Natural killer cell (primary cell): Measurements from ENCODE around the gene AGPAT1. TPM values are rescaled to one million over a fixed set of nuclear protein-coding genes. Genes with fewer than 3 reads are reported as not detected.

Source experiments
- ATAC-seq, 3 donors: fragments of 150-1000 bp in 2 of 3; fragments of 200-7000 bp in 1 of 3; cut with Tn5 transposase; 1 replicate in 1 of 3; 2 replicates in 2 of 3; pipeline ENCODE4 v1.10.0; 2021; ENCODE audit warnings: mild to moderate bottlenecking in 2 of 3, moderate library complexity in 2 of 3
- DNase-seq, 2 donors: peaks; one replicate each; pipeline versions ENCODE4 v3.0.0 to v3.0.0-alpha.2; 2013 to 2021; ENCODE audit warnings: mixed read lengths in 1 of 2
- H3K27ac ChIP-seq: one replicate; pipeline ENCODE4 v1.5.1; 2013; ENCODE audit warnings: mild to moderate bottlenecking, low read length
- H3K27me3 ChIP-seq: one replicate; pipeline ENCODE4 v1.6.1; 2013; ENCODE audit warnings: low read length; ENCODE audit not compliant: control insufficient read depth, insufficient read depth
- H3K36me3 ChIP-seq: one replicate; pipeline ENCODE4 v1.6.1; 2013; ENCODE audit warnings: low read length; ENCODE audit not compliant: control insufficient read depth, insufficient read depth
- H3K4me1 ChIP-seq: one replicate; pipeline ENCODE4 v1.6.1; 2013; ENCODE audit warnings: low read length; ENCODE audit not compliant: control insufficient read depth, insufficient read depth
- H3K4me3 ChIP-seq: one replicate; pipeline ENCODE4 v1.5.1; 2013; ENCODE audit warnings: low read length
- H3K9me3 ChIP-seq: one replicate; pipeline ENCODE4 v1.6.1; 2013; ENCODE audit warnings: low read length; ENCODE audit not compliant: control insufficient read depth, insufficient read depth
- H3K27ac Mint-ChIP-seq, 2 donors: one replicate each; pipeline ENCODE4 v1.8.0; 2022; ENCODE audit warnings: mild to moderate bottlenecking in 2 of 2, mixed read lengths in 2 of 2, moderate library complexity in 1 of 2
- H3K27me3 Mint-ChIP-seq, 2 donors: one replicate each; pipeline ENCODE4 v1.8.0; 2022; ENCODE audit warnings: low read depth in 2 of 2, mixed read lengths in 2 of 2
- H3K36me3 Mint-ChIP-seq: one replicate; pipeline ENCODE4 v1.8.0; 2022; ENCODE audit warnings: mixed read lengths
- H3K4me1 Mint-ChIP-seq, 2 donors: one replicate each; pipeline ENCODE4 v1.8.0; 2022; ENCODE audit warnings: mixed read lengths in 2 of 2
- H3K4me3 Mint-ChIP-seq: one replicate; pipeline ENCODE4 v1.8.0; 2022; ENCODE audit warnings: mild to moderate bottlenecking, moderate library complexity, mixed read lengths
- H3K9me3 Mint-ChIP-seq, 2 donors: one replicate each; pipeline ENCODE4 v1.8.0; 2022; ENCODE audit warnings: mixed read lengths in 2 of 2
- CTCF ChIP-seq: fragments of 200-600 bp; IDR thresholded peaks from one replicate; pipeline ENCODE4 v1.8.0; 2022; ENCODE audit warnings: antibody characterized with exemption
- WGBS: methylation state at CpG from one replicate; pipeline ENCODE4 v1.1.7; 2013; ENCODE audit warnings: missing lambda C conversion rate; ENCODE audit not compliant: insufficient coverage; 5-methylcytosine and 5-hydroxymethylcytosine counted together
- intact Hi-C: fragments of 100-400 bp; cut with micrococcal nuclease; formaldehyde crosslinking; loops from one replicate; pipeline ENCODE4 v1.14.2; 2022
- total RNA-seq, 4 donors: library from RNA; stranded (reverse); fragments of 120-200 nt in 1 of 4; gene quantifications; one replicate each; pipeline versions ENCODE4 v1.2.3 to v1.2.4, GENCODE V29; 2013 to 2022

Gene AGPAT1
- total RNA-seq, 3 donors from 2014 or later (not counting 1 experiment from before 2014, with no cell fraction given): 29.5 to 31.9 (median 31.2) TPM

- intact Hi-C loops: loop anchor here (10.0 kb wide), 1 partner anchor 510 kb away; the partner anchor contains the start of genes C6orf47, CSNK2B, GPANK1 and LY6G5B
- Mint-ChIP-seq H3K27ac (no peak overlapping the region), H3K9me3 (no peaks in the 10 kb centered on the region), H3K36me3 (no peaks in the 10 kb centered on the region), H3K4me3 (peak overlapping the region; percentile 97), H3K4me1 (peaks cover 54 to 71% of the 10 kb centered on the region in 2 donors), H3K27me3 (no peaks in the 10 kb centered on the region)
- no peak for TF ChIP-seq CTCF
- no peak overlapping the region for H3K27ac ChIP-seq
- no peaks in the 10 kb centered on the region for H3K27me3 ChIP-seq
- DNase-seq (no peak), ATAC-seq (no peak)
- 100% methylated on average over 1 of the region's 1 CpG for WGBS
- no peak overlapping the region for H3K4me3 ChIP-seq
- H3K36me3 ChIP-seq: peaks cover 16% of the 10 kb centered on the region
- H3K9me3 ChIP-seq: no peaks in the 10 kb centered on the region
- H3K4me1 ChIP-seq: peaks cover 34% of the 10 kb centered on the region
Measured at GRCh38 chr6:32174416-32174815, 1.5 kb downstream of the AGPAT1 start.

GRCh38 chr6:32173051-32173727, 2.7 kb downstream of the AGPAT1 start:
- Histone ChIP-seq H3K27ac (no peak overlapping the region), H3K4me3 (no peak overlapping the region), H3K36me3 (peaks cover 23% of the 10 kb centered on the region), H3K27me3 (no peaks in the 10 kb centered on the region), H3K9me3 (no peaks in the 10 kb centered on the region), H3K4me1 (peaks cover 25% of the 10 kb centered on the region)
- peaks cover 42 to 59% of the 10 kb centered on the region in 2 donors for H3K4me1 Mint-ChIP-seq
- H3K27me3 Mint-ChIP-seq: no peaks in the 10 kb centered on the region
- no peaks in the 10 kb centered on the region for H3K36me3 Mint-ChIP-seq
- WGBS: 73% methylated on average over 4 of the region's 4 CpGs
- H3K4me3 Mint-ChIP-seq: no peak overlapping the region
- no peaks in the 10 kb centered on the region for H3K9me3 Mint-ChIP-seq
- no peak overlapping the region for H3K27ac Mint-ChIP-seq
- no peak for DNase-seq
- no peak for ATAC-seq
- TF ChIP-seq CTCF: no peak
- intact Hi-C loops: loop anchor here (10.0 kb wide), 1 partner anchor 508 kb away; the partner anchor contains the start of genes C6orf47, CSNK2B, GPANK1 and LY6G5B

DNA sequence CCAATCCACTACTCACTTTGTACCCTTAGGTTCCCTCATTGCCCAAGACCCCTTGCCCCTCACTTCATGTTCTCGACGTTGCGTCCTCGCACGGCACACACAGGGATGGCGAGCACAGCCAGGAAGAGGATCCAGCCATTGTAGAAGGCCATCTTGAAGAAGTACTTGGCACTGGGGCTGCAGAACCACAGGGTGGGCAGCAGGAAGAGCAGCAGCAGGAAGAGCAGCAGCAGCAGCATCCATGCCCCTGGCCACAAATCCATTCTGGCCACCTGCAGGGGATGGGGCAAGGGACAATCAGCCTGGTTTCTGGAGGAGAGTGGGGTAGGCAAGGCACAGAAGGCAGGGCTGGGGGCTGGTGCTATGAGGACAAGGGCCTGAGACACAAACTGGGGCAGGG, 4.7 kb downstream of the AGPAT1 start:
- Mint-ChIP-seq H3K4me1 (peaks cover 23 to 40% of the 10 kb centered on the region in 2 donors), H3K27me3 (no peaks in the 10 kb centered on the region), H3K4me3 (no peak overlapping the region), H3K9me3 (no peaks in the 10 kb centered on the region), H3K36me3 (no peaks in the 10 kb centered on the region), H3K27ac (no peak overlapping the region)
- TF ChIP-seq CTCF: no peak
- peaks cover 10% of the 10 kb centered on the region for H3K4me1 ChIP-seq
- DNase-seq (no peak), ATAC-seq (no peak)
- no peaks in the 10 kb centered on the region for H3K27me3 ChIP-seq
- no peaks in the 10 kb centered on the region for H3K9me3 ChIP-seq
- WGBS: 98% methylated on average over 6 of the region's 6 CpGs
- H3K27ac ChIP-seq: no peak overlapping the region
- H3K36me3 ChIP-seq: peaks cover 25% of the 10 kb centered on the region
- intact Hi-C loops: loop anchor here (10.0 kb wide), 1 partner anchor 506 kb away; the partner anchor contains the start of genes C6orf47, CSNK2B, GPANK1 and LY6G5B
- no peak overlapping the region for H3K4me3 ChIP-seq
